Heart right ventricle (tissue), 16 donors: ENCODE data around the gene COLEC11. TPM values are rescaled to one million over a fixed set of nuclear protein-coding genes. Genes with fewer than 3 reads are reported as not detected.

ENCODE experiments used
- ATAC-seq, 8 donors: fragments of 200-7000 bp; cut with Tn5 transposase; one replicate each; pipeline ENCODE4 v1.9.1; 2020; ENCODE audit warnings: mild to moderate bottlenecking in 8 of 8, moderate library complexity in 8 of 8, moderate number of reproducible peaks in 1 of 8
- DNase-seq, 2 donors: peaks; one replicate each; pipeline ENCODE4 v3.0.0-alpha.2; 2020
- H3K27ac ChIP-seq, 10 donors: fragments of 200-600 bp; sonication (generic) in 2 of 10; one replicate each; pipeline versions ENCODE4 v1.5.0 to v1.8.0; 2020 to 2022; ENCODE audit warnings: mild to moderate bottlenecking in 3 of 10
- H3K27me3 ChIP-seq, 7 donors: fragments of 200-600 bp; one replicate each; pipeline ENCODE4 v1.8.0; 2021 to 2022; ENCODE audit warnings: mild to moderate bottlenecking in 2 of 7
- H3K36me3 ChIP-seq, 9 donors: fragments of 200-600 bp; sonication (generic) in 1 of 9; one replicate each; pipeline versions ENCODE4 v1.5.0 to v1.8.0; 2020 to 2022; ENCODE audit warnings: mild to moderate bottlenecking in 2 of 9
- H3K4me1 ChIP-seq, 9 donors: fragments of 200-600 bp; sonication (generic) in 1 of 9; one replicate each; pipeline versions ENCODE4 v1.5.0 to v1.8.0; 2020 to 2022; ENCODE audit warnings: mild to moderate bottlenecking in 4 of 9
- H3K4me3 ChIP-seq, 10 donors: fragments of 200-600 bp; sonication (generic) in 2 of 10; one replicate each; pipeline versions ENCODE4 v1.5.0 to v1.8.0; 2020 to 2022; ENCODE audit warnings: mild to moderate bottlenecking in 7 of 10, moderate library complexity in 2 of 10
- H3K9me3 ChIP-seq, 11 donors: fragments of 200-600 bp in 10 of 11; sonication (generic) in 2 of 11; one replicate each; pipeline versions ENCODE4 v1.5.0 to v1.8.0; 2013 to 2022; ENCODE audit warnings: mild to moderate bottlenecking in 2 of 11, control low read depth in 1 of 11, moderate library complexity in 1 of 11
- CTCF ChIP-seq, 9 donors: fragments of 200-600 bp; sonication (generic) in 2 of 9; IDR thresholded peaks; one replicate each; pipeline versions ENCODE4 v1.5.0 to v1.8.0; 2021 to 2022; ENCODE audit warnings: antibody characterized with exemption in 9 of 9, mild to moderate bottlenecking in 5 of 9, moderate library complexity in 1 of 9
- WGBS, 2 donors: extraction: QIAGEN DNeasy Blood & Tissue Kit; methylation state at CpG; one replicate each; pipeline ENCODE4 v1.1.7; 2013; ENCODE audit warnings: inconsistent platforms in 1 of 2; 5-methylcytosine and 5-hydroxymethylcytosine counted together
- intact Hi-C, 10 donors: fragments of 100-400 bp; cut with DNase I; formaldehyde crosslinking; loops; one replicate each; pipeline versions ENCODE4 v1.11.1 to v1.14.2; 2022
- polyA plus RNA-seq, 2 donors: library from polyadenylated mRNA; stranded (reverse); fragments of 200-250 nt; gene quantifications; one replicate each; pipeline ENCODE4 v1.2.3, GENCODE V29; 2013
- total RNA-seq, 10 donors: library from RNA; stranded (reverse); fragmentation: NEBNext Ultra II Directional in 3 of 10; extraction: Animal tissue kit (Norgen Biotek cat#: 25700) in 3 of 10; gene quantifications; one replicate each; pipeline versions ENCODE4 v1.2.1 to v1.2.4, GENCODE V29; 2021 to 2023
- donor health status: Arrhythmogenic right ventricular cardiomyopathy.
- donor health status: ischemic (EF 13 %, LVEDD 7.1; RV severe dilation, severe dysfunction).
- donor health status: healthy with polysubstance abuse.
- donor health status: DM: no; HTN: yes; CAD: no.
- donor health status: DM: no; HTN: no; CAD: no.
- donor health status: ischemic (EF 25% LVEDD 6.9; RV normal size, moderate dysfunction).
- donor health status: ischemic (EF 25% LVEDD 5.7; RV mildly dilated, moderate dysfunction).
- donor health status: healthy.
- donor health status: DM: yes; HTN: yes; CAD: no.
- donor health status: Ischemic cardiomyopathy.
- donor health status: ischemic (EF 35%, LVEDD 5.7; RV mildly dilated, moderate dysfunction).
- donor health status: nonischemic (EF 11% LVEDD 7.7; RV severe dilation, severe dysfunction).
- donor health status: DM: yes; HTN: yes; CAD: no.
- donor health status: PGD.
- donor health status: ischemic (EF 29% LVEDD 5.4; RV normal size, mild dysfunction).
- donor health status: nonischemic (EF 23%, LVEDD 6.1; RV moderate dilation, normal function).

The COLEC11 gene
- total and polyA plus RNA-seq, 12 donors: 2.0 to 26.7 (median 5.2) TPM

GRCh38 chr2:3675687-3676086 lies 80.8 kb downstream of the COLEC11 start:
- 90 to 96% methylated on average over 4 of the region's 4 CpGs for WGBS, 2 donors
- Histone ChIP-seq H3K27ac (no peak overlapping the region), H3K27me3 (peaks cover 0 to 25% (median 4%) of the 10 kb centered on the region in 7 donors), H3K9me3 (no peaks in the 10 kb centered on the region), H3K36me3 (no peaks in the 10 kb centered on the region), H3K4me1 (no peaks in the 10 kb centered on the region), H3K4me3 (no peak overlapping the region)
- TF ChIP-seq CTCF (IDR thresholded peaks at IDR 0.05): no peak
- ATAC-seq (no peak), DNase-seq (no peak)
- intact Hi-C loops: no loop called here

GRCh38 chr2:3677436-3677835 lies 82.5 kb downstream of the COLEC11 start:
- peaks cover 0 to 25% (median 4%) of the 10 kb centered on the region in 7 donors for H3K27me3 ChIP-seq
- ATAC-seq: no peak
- H3K4me3 ChIP-seq: no peak overlapping the region
- H3K9me3 ChIP-seq: no peaks in the 10 kb centered on the region
- intact Hi-C loops: no loop called here
- TF ChIP-seq CTCF (IDR thresholded peaks at IDR 0.05): no peak
- no peaks in the 10 kb centered on the region for H3K36me3 ChIP-seq
- 82 to 86% methylated on average over 9 of the region's 9 CpGs for WGBS, 2 donors
- H3K27ac ChIP-seq: no peak overlapping the region
- DNase-seq: no peak
- no peaks in the 10 kb centered on the region for H3K4me1 ChIP-seq

GRCh38 chr2:3678212-3678611 lies 83.3 kb downstream of the COLEC11 start:
- ATAC-seq (no peak), DNase-seq (no peak)
- H3K27ac ChIP-seq: no peak overlapping the region
- 73 to 87% methylated on average over 9 of the region's 9 CpGs for WGBS, 2 donors
- intact Hi-C loops: no loop called here
- TF ChIP-seq CTCF (IDR thresholded peaks at IDR 0.05): no peak
- no peaks in the 10 kb centered on the region for H3K9me3 ChIP-seq
- no peak overlapping the region for H3K4me3 ChIP-seq
- peaks cover 0 to 25% (median 4%) of the 10 kb centered on the region in 7 donors for H3K27me3 ChIP-seq
- no peaks in the 10 kb centered on the region for H3K4me1 ChIP-seq
- no peaks in the 10 kb centered on the region for H3K36me3 ChIP-seq

GRCh38 chr2:3679180-3679579 lies 84.3 kb downstream of the COLEC11 start:
- DNase-seq (no peak), ATAC-seq (no peak)
- Histone ChIP-seq H3K9me3 (no peaks in the 10 kb centered on the region), H3K27me3 (peaks cover 0 to 25% (median 4%) of the 10 kb centered on the region in 7 donors), H3K27ac (no peak overlapping the region), H3K4me3 (no peak overlapping the region), H3K4me1 (no peaks in the 10 kb centered on the region), H3K36me3 (no peaks in the 10 kb centered on the region)
- intact Hi-C loops: no loop called here
- WGBS, 2 donors: 93 to 95% methylated on average over 2 of the region's 2 CpGs
- TF ChIP-seq CTCF (IDR thresholded peaks at IDR 0.05): no peak
